Neural progenitor cell (in vitro differentiated cells): ENCODE results near the gene PRDX3. TPM values are rescaled to one million over a fixed set of nuclear protein-coding genes. Genes with fewer than 3 reads are reported as not detected.
A peak's percentile ranks its signal among the peaks of the same experiment; 100 is the strongest.

Source experiments
- DNase-seq: peaks from one replicate; pipeline ENCODE4 v3.0.0-alpha.2; 2016; ENCODE audit warnings: low spot score
- H2AFZ ChIP-seq: fragments of 200-600 bp; sonication (generic); replicated peaks from 2 replicates; pipeline ENCODE4 v1.6.1; 2016; ENCODE audit warnings: antibody characterized with exemption
- H3F3A ChIP-seq: fragments of 200-600 bp; sonication (generic); 2 replicates; pipeline ENCODE4 v1.6.1; 2016; ENCODE audit warnings: antibody characterized with exemption, low read depth
- H3K27ac ChIP-seq: fragments of 200-600 bp; sonication (generic); 2 replicates; pipeline ENCODE4 v1.5.1; 2016; ENCODE audit warnings: mild to moderate bottlenecking
- H3K27me3 ChIP-seq: fragments of 200-600 bp; sonication (generic); 2 replicates; pipeline ENCODE4 v1.6.1; 2016; ENCODE audit warnings: mild to moderate bottlenecking, moderate library complexity
- H3K36me3 ChIP-seq: fragments of 200-600 bp; sonication (generic); 2 replicates; pipeline ENCODE4 v1.5.1; 2016
- H3K4me1 ChIP-seq: fragments of 200-600 bp; sonication (generic); 2 replicates; pipeline ENCODE4 v1.6.1; 2016; ENCODE audit warnings: mixed run types
- H3K4me2 ChIP-seq: fragments of 200-600 bp; sonication (generic); 2 replicates; pipeline ENCODE4 v1.6.1; 2016
- H3K4me3 ChIP-seq: fragments of 200-600 bp; sonication (generic); 2 replicates; pipeline ENCODE4 v1.5.1; 2016
- H3K79me2 ChIP-seq: fragments of 200-600 bp; sonication (generic); 2 replicates; pipeline ENCODE4 v1.6.1; 2016; ENCODE audit warnings: low read depth
- H3K9ac ChIP-seq: fragments of 200-600 bp; sonication (generic); 2 replicates; pipeline ENCODE4 v1.6.1; 2016
- H3K9me3 ChIP-seq: fragments of 200-600 bp; sonication (generic); 2 replicates; pipeline ENCODE4 v1.5.1; 2016; ENCODE audit warnings: low read depth
- H4K20me1 ChIP-seq: fragments of 200-600 bp; sonication (generic); 2 replicates; pipeline ENCODE4 v1.6.1; 2016; ENCODE audit warnings: low read depth
- H3K27ac Mint-ChIP-seq: 3 replicates; pipeline ENCODE4 v1.8.0; 2021; ENCODE audit warnings: mixed read lengths
- H3K27me3 Mint-ChIP-seq: 2 replicates; pipeline ENCODE4 v1.8.0; 2022; ENCODE audit warnings: low read depth, mild to moderate bottlenecking, inconsistent platforms, moderate library complexity, mixed read lengths; ENCODE audit not compliant: insufficient read depth
- H3K36me3 Mint-ChIP-seq: 3 replicates; pipeline ENCODE4 v1.8.0; 2021; ENCODE audit warnings: mixed read lengths
- H3K4me1 Mint-ChIP-seq: 3 replicates; pipeline ENCODE4 v1.8.0; 2021; ENCODE audit warnings: mixed read lengths
- H3K4me3 Mint-ChIP-seq: 3 replicates; pipeline ENCODE4 v1.8.0; 2021; ENCODE audit warnings: mild to moderate bottlenecking, moderate library complexity, mixed read lengths
- H3K9me3 Mint-ChIP-seq: 3 replicates; pipeline ENCODE4 v1.8.0; 2020; ENCODE audit warnings: mixed read lengths
- EZH2 ChIP-seq: fragments of 200-600 bp; sonication (generic); IDR thresholded peaks from 2 replicates; pipeline ENCODE4 v1.6.1; 2017; ENCODE audit warnings: antibody characterized with exemption, mild to moderate bottlenecking, moderate library complexity
- EZH2phosphoT487 ChIP-seq: fragments of 200-600 bp; sonication (generic); IDR thresholded peaks from 2 replicates; pipeline ENCODE4 v1.6.1; 2017; ENCODE audit warnings: antibody characterized with exemption
- total RNA-seq: library from RNA; depleted of rRNA; stranded (reverse); fragments of >200 nt; gene quantifications from 2 replicates; pipeline ENCODE4 v1.2.3, GENCODE V29; 2015; ENCODE audit warnings: low replicate concordance
- TF ChIP-seq, protein P1 (sequence below): fragments of 200-600 bp; sonication (generic); IDR thresholded peaks from 2 replicates; pipeline ENCODE4 v1.5.1; 2017; ENCODE audit warnings: antibody characterized with exemption, mild to moderate bottlenecking

The PRDX3 gene
- total RNA-seq, 1 donor from 2014 or later: 405 TPM

DNA sequence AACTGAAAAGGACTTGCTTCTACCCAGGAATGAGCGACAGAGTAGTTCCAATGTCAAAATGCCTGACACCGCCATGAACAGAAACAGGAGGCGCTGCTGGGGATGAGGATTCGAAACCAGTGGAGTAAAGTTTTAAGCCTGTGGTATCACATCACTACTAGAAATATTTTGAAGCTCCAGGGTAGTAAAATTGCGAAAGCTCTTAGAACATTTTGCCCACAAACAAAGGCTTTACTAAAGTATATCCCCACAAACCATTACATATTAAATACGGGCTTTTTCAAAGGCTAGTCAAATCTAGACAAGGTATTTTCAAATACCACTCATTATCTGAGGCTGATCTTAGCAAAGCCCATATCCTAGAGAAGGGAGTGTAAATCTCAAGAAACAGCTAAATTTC lies 2.4 kb downstream of the PRDX3 start:
- no peaks in the 10 kb centered on the region for H3K27me3 ChIP-seq
- no peaks in the 10 kb centered on the region for H3K9me3 ChIP-seq
- peaks cover 2% of the 10 kb centered on the region for H3K9me3 Mint-ChIP-seq
- no peak overlapping the region for H3K27ac Mint-ChIP-seq
- no peak overlapping the region for H3K4me3 ChIP-seq
- no peak overlapping the region for H2AFZ ChIP-seq
- TF ChIP-seq, protein P1, sequence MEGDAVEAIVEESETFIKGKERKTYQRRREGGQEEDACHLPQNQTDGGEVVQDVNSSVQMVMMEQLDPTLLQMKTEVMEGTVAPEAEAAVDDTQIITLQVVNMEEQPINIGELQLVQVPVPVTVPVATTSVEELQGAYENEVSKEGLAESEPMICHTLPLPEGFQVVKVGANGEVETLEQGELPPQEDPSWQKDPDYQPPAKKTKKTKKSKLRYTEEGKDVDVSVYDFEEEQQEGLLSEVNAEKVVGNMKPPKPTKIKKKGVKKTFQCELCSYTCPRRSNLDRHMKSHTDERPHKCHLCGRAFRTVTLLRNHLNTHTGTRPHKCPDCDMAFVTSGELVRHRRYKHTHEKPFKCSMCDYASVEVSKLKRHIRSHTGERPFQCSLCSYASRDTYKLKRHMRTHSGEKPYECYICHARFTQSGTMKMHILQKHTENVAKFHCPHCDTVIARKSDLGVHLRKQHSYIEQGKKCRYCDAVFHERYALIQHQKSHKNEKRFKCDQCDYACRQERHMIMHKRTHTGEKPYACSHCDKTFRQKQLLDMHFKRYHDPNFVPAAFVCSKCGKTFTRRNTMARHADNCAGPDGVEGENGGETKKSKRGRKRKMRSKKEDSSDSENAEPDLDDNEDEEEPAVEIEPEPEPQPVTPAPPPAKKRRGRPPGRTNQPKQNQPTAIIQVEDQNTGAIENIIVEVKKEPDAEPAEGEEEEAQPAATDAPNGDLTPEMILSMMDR: no peak
- TF ChIP-seq EZH2phosphoT487 (no peak), EZH2 (no peak)
- peaks cover 20% of the 10 kb centered on the region for H3K36me3 Mint-ChIP-seq
- DNase-seq: no peak
- H3K4me1 ChIP-seq: peaks cover 12% of the 10 kb centered on the region
- H3K4me2 ChIP-seq: no peak overlapping the region
- H3K27ac ChIP-seq: no peak overlapping the region
- no peak overlapping the region for H3K9ac ChIP-seq
- peaks cover 5% of the 10 kb centered on the region for H3F3A ChIP-seq
- peak overlapping the region; percentile 55 for H3K4me3 Mint-ChIP-seq
- peaks cover 28% of the 10 kb centered on the region for H3K4me1 Mint-ChIP-seq
- H4K20me1 ChIP-seq: peaks cover 20% of the 10 kb centered on the region
- peaks cover 3% of the 10 kb centered on the region for H3K36me3 ChIP-seq
- H3K27me3 Mint-ChIP-seq: peaks cover 6% of the 10 kb centered on the region
- H3K79me2 ChIP-seq: peaks cover 54% of the 10 kb centered on the region

DNA sequence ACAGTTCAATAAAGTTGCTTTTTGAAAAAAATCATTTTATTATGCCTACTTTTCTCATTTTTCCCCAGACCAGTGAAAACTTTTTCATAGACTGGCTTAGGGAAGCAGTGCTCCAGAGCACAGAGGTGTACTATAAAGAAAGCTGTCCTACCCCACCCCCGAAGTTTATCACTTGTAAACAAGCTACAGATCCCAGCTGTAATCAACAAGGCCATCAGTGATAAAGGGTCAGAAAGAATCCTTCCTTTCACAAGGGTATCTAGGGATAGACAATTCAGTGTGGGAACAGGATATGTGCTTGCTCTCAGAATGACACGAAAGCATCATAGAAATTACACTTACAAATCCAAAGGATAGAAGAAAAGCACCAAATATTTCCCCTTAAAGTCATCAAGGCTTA lies 4.5 kb downstream of the PRDX3 start:
- no peak overlapping the region for H3K27ac ChIP-seq
- H4K20me1 ChIP-seq: peaks cover 20% of the 10 kb centered on the region
- H3K36me3 ChIP-seq: peaks cover 3% of the 10 kb centered on the region
- H3K4me2 ChIP-seq: no peak overlapping the region
- H2AFZ ChIP-seq: no peak overlapping the region
- no peak for DNase-seq
- H3K36me3 Mint-ChIP-seq: peaks cover 27% of the 10 kb centered on the region
- peaks cover 16% of the 10 kb centered on the region for H3F3A ChIP-seq
- no peak overlapping the region for H3K27ac Mint-ChIP-seq
- no peak overlapping the region for H3K4me3 ChIP-seq
- TF ChIP-seq EZH2: no peak
- no peak for TF ChIP-seq EZH2phosphoT487
- TF ChIP-seq, protein P1: no peak
- no peaks in the 10 kb centered on the region for H3K9me3 Mint-ChIP-seq
- H3K27me3 Mint-ChIP-seq: peaks cover 2% of the 10 kb centered on the region
- no peaks in the 10 kb centered on the region for H3K9me3 ChIP-seq
- H3K79me2 ChIP-seq: peaks cover 54% of the 10 kb centered on the region
- no peak overlapping the region for H3K9ac ChIP-seq
- H3K4me1 ChIP-seq: peaks cover 12% of the 10 kb centered on the region
- H3K27me3 ChIP-seq: no peaks in the 10 kb centered on the region
- H3K4me1 Mint-ChIP-seq: peaks cover 25% of the 10 kb centered on the region
- no peak overlapping the region for H3K4me3 Mint-ChIP-seq

DNA sequence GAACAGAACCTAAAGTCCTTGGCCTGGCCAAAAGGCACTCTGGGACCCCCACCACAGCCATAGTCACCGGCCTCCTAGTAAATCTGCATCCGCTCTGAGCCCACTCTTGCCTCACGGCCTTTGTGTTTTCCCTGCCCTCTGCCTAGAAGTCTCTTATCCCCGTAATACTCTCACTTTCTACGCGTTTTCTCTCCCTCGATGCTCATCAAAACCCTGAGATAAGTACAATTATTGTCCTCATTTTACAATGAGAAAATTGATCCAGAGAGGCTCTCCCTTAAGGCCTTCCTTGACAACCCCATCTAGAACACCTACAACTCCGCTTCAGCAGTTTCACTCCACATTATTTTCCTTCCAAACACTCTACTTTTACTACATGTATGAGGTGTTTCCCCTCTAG lies 11.6 kb downstream of the PRDX3 start:
- Histone ChIP-seq H3K4me1 (peaks cover 19% of the 10 kb centered on the region), H3K9me3 (no peaks in the 10 kb centered on the region), H4K20me1 (peaks cover 8% of the 10 kb centered on the region), H2AFZ (no peak overlapping the region), H3K4me3 (peak overlapping the region; percentile 72), H3K27ac (peak overlapping the region; percentile 73), H3K79me2 (no peaks in the 10 kb centered on the region), H3K36me3 (peaks cover 7% of the 10 kb centered on the region), H3K9ac (no peak overlapping the region), H3K4me2 (no peak overlapping the region), H3F3A (peaks cover 45% of the 10 kb centered on the region), H3K27me3 (no peaks in the 10 kb centered on the region)
- Mint-ChIP-seq H3K27ac (peak overlapping the region; percentile 44), H3K4me3 (peak overlapping the region; percentile 91), H3K9me3 (no peaks in the 10 kb centered on the region), H3K4me1 (peaks cover 19% of the 10 kb centered on the region), H3K36me3 (peaks cover 18% of the 10 kb centered on the region), H3K27me3 (peaks cover 2% of the 10 kb centered on the region)
- DNase-seq: no peak
- TF ChIP-seq EZH2phosphoT487: no peak
- no peak for TF ChIP-seq EZH2
- TF ChIP-seq, protein P1: no peak
